Right atrium auricular region (tissue), 2 donors: ENCODE results near the gene PHC2. TPM values are rescaled to one million over a fixed set of nuclear protein-coding genes. Genes with fewer than 3 reads are reported as not detected.

Experiments used
- DNase-seq: peaks from one replicate; pipeline ENCODE4 v3.0.0-alpha.2; 2019; ENCODE audit warnings: low spot score
- H3K27ac ChIP-seq, 2 donors: fragments of 200-600 bp; sonication (generic); 1 replicate in 1 of 2; 2 replicates in 1 of 2; pipeline ENCODE4 v1.5.1; 2016 to 2019
- H3K27me3 ChIP-seq, 2 donors: fragments of 200-600 bp; sonication (generic); one replicate each; pipeline versions ENCODE4 v1.5.1 to v1.6.0; 2017 to 2019
- H3K36me3 ChIP-seq: fragments of 200-600 bp; sonication (generic); one replicate; pipeline ENCODE4 v1.5.1; 2016
- H3K4me1 ChIP-seq, 2 donors: fragments of 200-600 bp; sonication (generic); one replicate each; pipeline versions ENCODE4 v1.5.1 to v1.6.0; 2017 to 2019
- H3K4me3 ChIP-seq, 2 donors: fragments of 200-600 bp; sonication (generic); 1 replicate in 1 of 2; 2 replicates in 1 of 2; pipeline ENCODE4 v1.5.1; 2017 to 2019; ENCODE audit warnings: mild to moderate bottlenecking in 1 of 2, moderate library complexity in 1 of 2
- H3K9me3 ChIP-seq, 2 donors: fragments of 200-600 bp; sonication (generic); one replicate each; pipeline ENCODE4 v1.5.1; 2019
- total RNA-seq, 2 donors: library from RNA; depleted of rRNA; stranded (reverse); fragments of >200 nt; gene quantifications; one replicate each; pipeline ENCODE4 v1.1.0, GENCODE V29; 2016
- TF ChIP-seq, protein P1 (sequence below), 2 donors: fragments of 200-600 bp; sonication (generic); IDR thresholded peaks; one replicate each; pipeline ENCODE4 v1.5.1; 2019; ENCODE audit warnings: antibody characterized with exemption in 2 of 2

Gene PHC2
- total RNA-seq, 2 donors from 2014 or later = 98.4 to 144 TPM

DNA sequence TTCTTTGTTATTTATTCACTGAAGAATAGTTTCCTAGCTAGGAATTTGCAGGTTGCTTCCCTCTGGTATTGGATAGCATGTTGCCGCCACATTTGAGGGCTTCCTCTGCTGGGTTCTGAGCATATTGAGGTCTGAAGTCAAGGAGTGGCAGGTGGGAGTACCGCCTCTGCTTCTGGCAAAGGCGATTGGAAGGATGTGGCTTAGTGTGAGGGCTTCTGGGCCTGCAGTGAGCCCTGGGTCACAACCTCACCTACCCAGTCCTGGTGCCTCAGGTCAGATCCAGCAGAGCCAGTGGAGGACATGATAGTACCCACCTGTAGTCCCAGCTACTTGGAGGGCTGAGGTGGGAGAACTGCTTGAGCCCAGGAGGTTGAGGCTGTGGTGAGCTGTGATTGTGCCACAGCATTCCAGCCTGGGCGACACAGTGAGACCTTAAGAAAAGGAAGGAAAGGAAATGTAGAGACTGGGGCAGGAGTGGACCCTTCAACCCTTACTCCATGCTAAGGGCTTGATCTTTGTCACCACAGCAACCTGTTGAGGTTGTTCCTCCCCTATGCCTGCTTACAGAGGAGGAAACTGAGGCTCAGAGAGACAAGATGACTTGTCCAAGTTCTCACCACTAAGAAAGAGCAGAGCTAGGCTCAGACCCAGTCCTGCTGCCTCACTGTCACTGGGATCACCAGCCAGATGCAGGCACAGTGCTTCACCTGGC, 132.8 kb downstream of the PHC2 start:
- Histone ChIP-seq H3K4me3 (no peak overlapping the region), H3K27me3 (no peaks in the 10 kb centered on the region), H3K27ac (peak overlapping the region in 1 of 2 donors; percentile 12), H3K4me1 (peaks cover 0 to 27% of the 10 kb centered on the region in 2 donors), H3K36me3 (peaks cover 19% of the 10 kb centered on the region), H3K9me3 (no peaks in the 10 kb centered on the region)
- DNase-seq = no peak
- TF ChIP-seq, protein P1, sequence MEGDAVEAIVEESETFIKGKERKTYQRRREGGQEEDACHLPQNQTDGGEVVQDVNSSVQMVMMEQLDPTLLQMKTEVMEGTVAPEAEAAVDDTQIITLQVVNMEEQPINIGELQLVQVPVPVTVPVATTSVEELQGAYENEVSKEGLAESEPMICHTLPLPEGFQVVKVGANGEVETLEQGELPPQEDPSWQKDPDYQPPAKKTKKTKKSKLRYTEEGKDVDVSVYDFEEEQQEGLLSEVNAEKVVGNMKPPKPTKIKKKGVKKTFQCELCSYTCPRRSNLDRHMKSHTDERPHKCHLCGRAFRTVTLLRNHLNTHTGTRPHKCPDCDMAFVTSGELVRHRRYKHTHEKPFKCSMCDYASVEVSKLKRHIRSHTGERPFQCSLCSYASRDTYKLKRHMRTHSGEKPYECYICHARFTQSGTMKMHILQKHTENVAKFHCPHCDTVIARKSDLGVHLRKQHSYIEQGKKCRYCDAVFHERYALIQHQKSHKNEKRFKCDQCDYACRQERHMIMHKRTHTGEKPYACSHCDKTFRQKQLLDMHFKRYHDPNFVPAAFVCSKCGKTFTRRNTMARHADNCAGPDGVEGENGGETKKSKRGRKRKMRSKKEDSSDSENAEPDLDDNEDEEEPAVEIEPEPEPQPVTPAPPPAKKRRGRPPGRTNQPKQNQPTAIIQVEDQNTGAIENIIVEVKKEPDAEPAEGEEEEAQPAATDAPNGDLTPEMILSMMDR (IDR thresholded peaks at IDR 0.05) = no peak

DNA sequence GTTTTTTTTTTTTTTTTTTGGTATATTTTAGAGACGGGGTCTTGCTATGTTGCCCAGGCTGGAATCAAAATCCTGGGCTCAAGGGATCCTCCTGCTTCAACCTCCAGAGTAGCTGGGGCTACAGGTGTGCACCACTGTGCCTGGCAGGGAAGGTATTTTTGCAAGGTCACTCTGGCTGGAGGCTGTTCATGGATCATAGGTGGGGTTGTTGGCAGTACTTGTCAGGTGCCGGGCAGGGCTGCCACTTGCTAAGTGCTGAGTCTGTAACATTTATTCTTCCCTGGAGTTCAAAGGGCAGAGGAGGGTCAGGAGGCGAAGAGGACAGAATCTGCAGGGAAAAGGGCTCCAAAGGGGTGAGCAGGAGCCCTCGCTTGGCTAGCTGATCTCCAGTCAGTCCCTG, 134.1 kb downstream of the PHC2 start:
- DNase-seq = no peak
- Histone ChIP-seq H3K4me1 (peaks cover 0 to 33% of the 10 kb centered on the region in 2 donors), H3K4me3 (no peak overlapping the region), H3K27ac (no peak overlapping the region), H3K36me3 (peaks cover 24% of the 10 kb centered on the region), H3K9me3 (no peaks in the 10 kb centered on the region), H3K27me3 (no peaks in the 10 kb centered on the region)
- TF ChIP-seq, protein P1 (IDR thresholded peaks at IDR 0.05) = no peak

DNA sequence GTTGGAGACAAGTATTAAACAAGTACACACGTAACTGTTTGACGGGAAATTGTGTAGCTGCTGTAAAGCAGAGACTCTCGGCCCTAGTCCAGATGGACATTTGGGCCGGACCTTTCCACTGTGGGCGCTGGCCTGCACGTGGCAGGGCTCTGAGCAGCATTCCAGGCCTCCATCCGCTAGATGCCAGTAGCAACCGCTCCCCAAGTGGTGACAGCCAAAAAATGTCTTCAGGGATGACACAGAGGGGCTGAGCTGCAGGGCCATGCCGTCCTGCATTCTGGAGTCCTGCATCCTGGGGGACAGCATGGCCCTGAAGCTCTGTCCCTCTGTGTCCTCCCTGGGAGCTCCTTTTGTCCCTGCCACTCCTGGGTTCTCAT, 134.8 kb downstream of the PHC2 start:
- no peak overlapping the region for H3K4me3 ChIP-seq
- H3K4me1 ChIP-seq = peaks cover 0 to 28% of the 10 kb centered on the region in 2 donors
- no peaks in the 10 kb centered on the region for H3K27me3 ChIP-seq
- DNase-seq = no peak
- peaks cover 24% of the 10 kb centered on the region for H3K36me3 ChIP-seq
- H3K27ac ChIP-seq = peak overlapping the region; percentile 41 to 61
- TF ChIP-seq, protein P1 (IDR thresholded peaks at IDR 0.05) = no peak
- H3K9me3 ChIP-seq = no peaks in the 10 kb centered on the region

DNA sequence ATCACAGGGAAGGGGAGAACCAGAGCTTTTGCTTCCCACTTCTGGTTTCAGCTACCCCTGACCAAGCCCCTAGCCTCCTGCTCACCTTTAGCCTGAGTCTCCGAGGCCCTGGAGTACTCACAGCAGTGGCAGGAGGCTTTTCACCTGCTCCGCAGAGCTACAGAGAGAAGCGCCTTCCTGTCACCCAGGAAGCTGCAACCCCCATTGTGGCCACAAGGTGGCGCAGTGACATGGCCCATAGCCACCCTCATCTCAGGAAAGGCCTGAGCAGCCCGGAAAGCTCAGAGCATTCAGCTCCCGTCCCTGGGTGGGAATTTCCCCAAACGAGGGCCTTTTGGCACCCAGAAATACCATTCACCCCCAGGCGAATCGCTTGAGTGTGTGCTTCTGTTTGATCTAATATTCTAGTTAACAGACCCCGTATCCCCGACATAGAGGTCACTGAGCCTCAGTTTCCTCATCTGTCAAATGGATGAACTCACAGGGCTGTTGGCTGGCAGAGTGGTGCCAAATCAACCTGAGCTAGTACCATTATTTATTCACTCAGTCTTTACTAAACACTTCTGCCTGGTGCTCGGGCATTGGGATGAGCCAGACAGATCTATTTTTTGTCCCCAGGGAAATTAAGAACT, 135.3 kb downstream of the PHC2 start:
- peak; percentile 91 for DNase-seq
- Histone ChIP-seq H3K9me3 (no peaks in the 10 kb centered on the region), H3K4me3 (no peak overlapping the region), H3K36me3 (peaks cover 24% of the 10 kb centered on the region), H3K27ac (peak overlapping the region; percentile 41 to 61), H3K27me3 (no peaks in the 10 kb centered on the region), H3K4me1 (peaks cover 0 to 23% of the 10 kb centered on the region in 2 donors)
- TF ChIP-seq, protein P1 (IDR thresholded peaks at IDR 0.05) = peak; percentile 93 to 99

DNA sequence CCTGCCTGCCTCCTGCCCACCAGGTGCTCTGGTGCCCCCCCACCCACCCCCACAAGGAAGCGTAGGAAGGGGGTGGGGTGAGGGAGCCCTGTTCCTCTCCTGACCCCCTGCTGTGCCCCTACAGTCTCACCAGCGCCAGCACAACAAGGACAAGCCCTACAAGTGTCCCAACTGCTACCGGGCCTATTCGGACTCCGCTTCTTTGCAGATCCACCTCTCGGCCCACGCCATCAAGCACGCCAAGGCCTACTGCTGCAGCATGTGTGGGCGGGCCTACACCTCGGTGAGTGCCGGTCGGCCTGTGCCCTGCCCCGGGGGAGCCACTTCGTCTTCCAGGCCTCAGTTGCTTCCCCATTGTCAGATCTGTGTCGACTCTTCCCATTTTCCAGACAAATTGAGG, 135.9 kb downstream of the PHC2 start:
- peaks cover 24% of the 10 kb centered on the region for H3K36me3 ChIP-seq
- TF ChIP-seq, protein P1 (IDR thresholded peaks at IDR 0.05) = no peak

More for the DNA sequence above, 135.9 kb downstream of the PHC2 start:
- Histone ChIP-seq H3K9me3 (no peaks in the 10 kb centered on the region), H3K4me1 (peaks cover 0 to 19% of the 10 kb centered on the region in 2 donors), H3K27me3 (no peaks in the 10 kb centered on the region), H3K4me3 (no peak overlapping the region), H3K27ac (peak overlapping the region; percentile 41 to 61)
- DNase-seq = no peak
